GDM1 (cell line): Measurements from ENCODE around the gene ZNF416.

Source experiments
- DNase-seq: peaks from one replicate; lab custom pipeline; 2025; lab: John Stamatoyannopoulos, UW

The ZNF416 gene

GRCh38 chr19:57559008-57559403 is 19.7 kb downstream of the ZNF416 start:
- no peak for DNase-seq

GRCh38 chr19:57558525-57558924 is 20.2 kb downstream of the ZNF416 start:
- no peak for DNase-seq

GRCh38 chr19:57557659-57558058 is 21.1 kb downstream of the ZNF416 start:
- no peak for DNase-seq

GRCh38 chr19:57552432-57552831 is 26.3 kb downstream of the ZNF416 start:
- DNase-seq = no peak

- no peak for DNase-seq
Observed at GRCh38 chr19:57546513-57546912, 32.2 kb downstream of the ZNF416 start.

GRCh38 chr19:57537953-57538547 is 40.7 kb downstream of the ZNF416 start:
- DNase-seq = no peak

- DNase-seq = peak; percentile 75
Observed at GRCh38 chr19:57527136-57527881, 51.4 kb downstream of the ZNF416 start, which contains the start of gene ZNF549. Gene ZNF549, plus strand, starts transcription at chr19:57527356. Its CDS starts 218 bp downstream, at chr19:57527574.
